GM18526 (cell line): ENCODE data around the gene REG3A.

Source experiments
- POLR2A ChIP-seq: IDR thresholded peaks from 3 replicates; pipeline ENCODE4 v1.6.1; 2011; ENCODE audit not compliant: insufficient read length; ENCODE audit errors: extremely low read depth

The REG3A gene

GRCh38 chr2:79159653-79160052 is at the start of gene REG3A:
Gene REG3A, minus strand, starts transcription at chr2:79159753. Its CDS starts 348 bp downstream, at chr2:79159405.
- TF ChIP-seq POLR2A = no peak

GRCh38 chr2:79200762-79201161 is 41.2 kb upstream of the REG3A start:
- no peak for TF ChIP-seq POLR2A

- TF ChIP-seq POLR2A = no peak
These were observed 32.3 kb upstream of the REG3A start for GRCh38 chr2:79191816-79192215.

GRCh38 chr2:79191081-79191480 is 31.5 kb upstream of the REG3A start:
- TF ChIP-seq POLR2A = no peak

GRCh38 chr2:79189465-79189864 is 29.9 kb upstream of the REG3A start:
- no peak for TF ChIP-seq POLR2A

- TF ChIP-seq POLR2A = no peak
These were observed 22.1 kb upstream of the REG3A start for GRCh38 chr2:79181617-79182016.

GRCh38 chr2:79180092-79180491 is 20.5 kb upstream of the REG3A start:
- TF ChIP-seq POLR2A = no peak

- no peak for TF ChIP-seq POLR2A
These were observed 19.5 kb upstream of the REG3A start for GRCh38 chr2:79179036-79179435.

GRCh38 chr2:79178076-79178674 is 18.6 kb upstream of the REG3A start:
- TF ChIP-seq POLR2A = no peak

- TF ChIP-seq POLR2A = no peak
These were observed 11.9 kb upstream of the REG3A start for GRCh38 chr2:79171348-79171958.

- no peak for TF ChIP-seq POLR2A
These were observed 3.2 kb upstream of the REG3A start for GRCh38 chr2:79162801-79163200.

GRCh38 chr2:79162132-79162531 is 2.6 kb upstream of the REG3A start:
- no peak for TF ChIP-seq POLR2A

GRCh38 chr2:79159030-79159429 is 523 bp downstream of the REG3A start:
- no peak for TF ChIP-seq POLR2A

- TF ChIP-seq POLR2A = no peak
These were observed 3.6 kb downstream of the REG3A start for GRCh38 chr2:79155826-79156476.

- TF ChIP-seq POLR2A = no peak
These were observed 20.1 kb downstream of the REG3A start for GRCh38 chr2:79139423-79139822.

GRCh38 chr2:79138385-79138784 is 21.2 kb downstream of the REG3A start:
- TF ChIP-seq POLR2A = no peak
